ENCODE measurements around the gene PRKAR1A. TPM values are rescaled to one million over a fixed set of nuclear protein-coding genes. Genes with fewer than 3 reads are reported as not detected.
A peak's percentile ranks its signal among the peaks of the same experiment; 100 is the strongest.

Gene PRKAR1A
- total RNA-seq, 1 donor, result 267 TPM

- no peak for TF ChIP-seq CTCF (IDR thresholded peaks at IDR 0.05; ENCODE audit: insufficient read depth, low read length)
- DNase-seq (ENCODE audit: low read depth), result no peak
- peak overlapping the region; percentile 79 for H3K4me3 ChIP-seq (ENCODE audit: low read depth, low read length)
Observed at GRCh38 chr17:68598074-68598473, 85.8 kb downstream of the PRKAR1A start.

GRCh38 chr17:68598545-68598961, 86.3 kb downstream of the PRKAR1A start:
- peak overlapping the region; percentile 79 for H3K4me3 ChIP-seq (ENCODE audit: low read depth, low read length)
- no peak for DNase-seq (ENCODE audit: low read depth)
- TF ChIP-seq CTCF (IDR thresholded peaks at IDR 0.05; ENCODE audit: insufficient read depth, low read length), result no peak

GRCh38 chr17:68599091-68599490, 86.9 kb downstream of the PRKAR1A start:
- no peak for TF ChIP-seq CTCF (IDR thresholded peaks at IDR 0.05; ENCODE audit: insufficient read depth, low read length)
- peak; percentile 84 for DNase-seq (ENCODE audit: low read depth)
- peak overlapping the region; percentile 79 for H3K4me3 ChIP-seq (ENCODE audit: low read depth, low read length)

- DNase-seq (ENCODE audit: low read depth), result peak; percentile 29
- no peak for TF ChIP-seq CTCF (IDR thresholded peaks at IDR 0.05; ENCODE audit: insufficient read depth, low read length)
- H3K4me3 ChIP-seq (ENCODE audit: low read depth, low read length), result peak overlapping the region; percentile 79
Observed at GRCh38 chr17:68599552-68600066, 87.4 kb downstream of the PRKAR1A start.

- peak; percentile 23 for TF ChIP-seq CTCF (IDR thresholded peaks at IDR 0.05; ENCODE audit: insufficient read depth, low read length)
- peak overlapping the region; percentile 79 for H3K4me3 ChIP-seq (ENCODE audit: low read depth, low read length)
- no peak for DNase-seq (ENCODE audit: low read depth)
Observed at GRCh38 chr17:68600067-68600930, 88.1 kb downstream of the PRKAR1A start.

Other genes with a start within 250 kb of the PRKAR1A start
- gene SLC16A6, start 221.3 kb upstream of the PRKAR1A start, total RNA-seq (ENCODE audit: low replicate concordance), result 0.09 TPM in 1 of 2 replicates, not detected in the other
- 0.25 and 2.7 TPM in 2 replicates for gene ARSG, start 220.9 kb upstream of the PRKAR1A start, total RNA-seq (ENCODE audit: low replicate concordance)
- 78.1 and 84.9 TPM in 2 replicates for gene WIPI1, start 54.9 kb upstream of the PRKAR1A start, total RNA-seq (ENCODE audit: low replicate concordance)
- 10.5 and 37.0 TPM in 2 replicates for gene FAM20A, start 88.9 kb downstream of the PRKAR1A start, total RNA-seq (ENCODE audit: low replicate concordance)

Data from fibroblast of the aortic adventitia (primary cell).